Suppressor macrophage treated with lipopolysaccharide for 1 hour (primary cell): ENCODE data around the gene C1orf146.
"Not testable (repeated sequence)": the region's sequence is repeated elsewhere in the genome, so short reads cannot be mapped to it uniquely, and the experiment has no call there.

Experiments used
- DNase-seq, 3 donors: peaks; one replicate each; pipeline ENCODE4 v3.0.0-alpha.2; 2020 to 2022

C1orf146 gene

DNA sequence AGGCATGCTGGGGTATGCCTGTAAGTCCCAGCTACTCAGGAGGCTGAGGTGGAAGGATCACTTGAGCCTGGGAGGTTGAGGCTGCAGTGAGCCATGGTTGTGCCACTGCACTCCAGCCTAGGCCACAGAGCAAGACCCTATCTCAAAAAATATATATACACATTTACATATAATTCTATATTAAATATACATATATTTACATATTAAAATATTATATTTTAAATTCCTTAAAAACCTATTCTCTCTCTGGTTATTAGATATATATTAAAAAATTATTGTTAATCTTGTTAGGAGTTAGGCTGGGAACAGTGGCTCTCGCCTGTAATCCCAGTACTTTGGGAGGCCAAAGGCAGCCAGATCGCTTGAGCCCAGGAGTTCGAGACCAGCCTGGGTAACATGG is 58.4 kb downstream of the C1orf146 start:
- no peak for DNase-seq

DNA sequence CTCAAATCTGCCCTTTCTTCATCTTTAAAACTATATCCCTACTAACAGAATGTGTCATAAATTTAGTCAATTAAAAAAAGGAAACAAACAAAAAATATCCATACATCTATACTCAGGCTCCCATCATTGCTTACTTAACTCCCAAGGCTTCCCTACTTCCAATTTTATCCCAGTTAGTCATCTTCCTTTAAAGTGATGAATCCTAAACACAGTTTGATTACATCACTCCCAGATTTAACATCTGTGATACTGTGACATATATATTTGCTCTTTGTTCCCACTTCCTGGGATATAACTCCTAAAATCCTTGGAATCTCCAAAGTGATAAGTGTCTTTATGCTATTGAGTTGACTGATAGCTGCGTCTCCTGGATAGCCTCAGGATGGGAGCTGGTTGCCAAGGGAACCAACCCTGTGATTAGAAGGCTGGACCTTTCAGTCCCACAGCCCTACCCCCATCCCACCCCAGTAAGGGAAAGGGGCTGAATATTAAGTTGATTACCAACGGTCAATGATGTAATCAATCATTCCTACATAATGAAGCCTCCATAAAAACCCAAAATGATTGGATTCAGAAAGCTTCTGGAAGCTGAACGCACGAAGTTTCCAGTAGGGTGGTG is 59.5 kb downstream of the C1orf146 start:
- DNase-seq: no peak

DNA sequence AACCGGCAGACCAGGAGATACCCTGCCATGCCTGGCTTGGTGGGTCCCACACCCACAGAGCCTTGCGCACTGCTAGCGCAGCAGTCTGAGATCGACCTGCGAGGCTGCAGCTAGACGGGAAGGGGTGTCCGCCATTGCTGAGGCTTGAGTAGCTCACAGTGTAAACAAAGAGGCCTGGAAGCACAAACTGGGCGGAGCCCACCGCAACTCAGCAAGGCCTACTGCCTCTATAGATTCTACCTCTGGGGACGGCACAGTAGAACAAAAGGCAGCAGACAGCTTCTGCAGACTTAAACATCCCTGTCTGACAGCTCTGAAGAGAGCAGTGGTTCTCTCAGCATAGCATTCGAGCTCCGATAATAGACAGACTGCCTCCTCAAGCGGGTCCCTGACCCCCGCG is 62.1 kb downstream of the C1orf146 start:
- DNase-seq: not testable (repeated sequence)

GRCh38 chr1:92281411-92281810 is 63.7 kb downstream of the C1orf146 start:
- not testable (repeated sequence) for DNase-seq

DNA sequence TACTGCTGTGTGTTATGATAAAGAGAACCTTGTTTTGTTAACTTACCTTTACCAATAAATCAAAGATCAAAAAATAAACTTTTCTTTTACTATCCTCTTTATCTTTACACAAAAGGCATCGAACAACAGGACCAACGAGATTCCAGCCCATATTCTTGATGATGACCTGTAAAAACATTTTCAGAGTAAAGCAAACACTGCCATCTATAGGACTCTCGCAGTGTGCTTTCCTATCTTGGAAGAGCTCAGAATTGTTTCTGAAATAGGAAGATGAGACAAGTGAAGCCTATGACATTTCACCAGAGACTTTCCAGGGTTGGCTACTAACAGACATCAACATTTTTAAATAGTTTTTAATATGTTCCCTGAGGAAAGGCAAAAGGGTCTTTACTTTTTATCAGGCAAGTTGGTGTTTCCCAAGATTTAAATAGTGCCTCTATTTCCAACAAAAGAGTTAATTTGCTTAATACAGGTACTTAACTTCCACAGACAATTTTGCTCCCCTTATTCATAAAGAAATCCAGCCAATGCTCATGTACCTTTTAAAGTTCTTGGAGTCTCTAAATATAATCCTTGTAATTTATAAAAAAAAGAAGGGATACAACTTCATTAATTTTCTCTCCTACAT is 73.8 kb downstream of the C1orf146 start:
- DNase-seq: peak; percentile 49 to 73 (median 66)
